Measurements from ENCODE around the gene NRL.
A peak's percentile ranks its signal among the peaks of the same experiment; 100 is the strongest.

Gene NRL

DNA sequence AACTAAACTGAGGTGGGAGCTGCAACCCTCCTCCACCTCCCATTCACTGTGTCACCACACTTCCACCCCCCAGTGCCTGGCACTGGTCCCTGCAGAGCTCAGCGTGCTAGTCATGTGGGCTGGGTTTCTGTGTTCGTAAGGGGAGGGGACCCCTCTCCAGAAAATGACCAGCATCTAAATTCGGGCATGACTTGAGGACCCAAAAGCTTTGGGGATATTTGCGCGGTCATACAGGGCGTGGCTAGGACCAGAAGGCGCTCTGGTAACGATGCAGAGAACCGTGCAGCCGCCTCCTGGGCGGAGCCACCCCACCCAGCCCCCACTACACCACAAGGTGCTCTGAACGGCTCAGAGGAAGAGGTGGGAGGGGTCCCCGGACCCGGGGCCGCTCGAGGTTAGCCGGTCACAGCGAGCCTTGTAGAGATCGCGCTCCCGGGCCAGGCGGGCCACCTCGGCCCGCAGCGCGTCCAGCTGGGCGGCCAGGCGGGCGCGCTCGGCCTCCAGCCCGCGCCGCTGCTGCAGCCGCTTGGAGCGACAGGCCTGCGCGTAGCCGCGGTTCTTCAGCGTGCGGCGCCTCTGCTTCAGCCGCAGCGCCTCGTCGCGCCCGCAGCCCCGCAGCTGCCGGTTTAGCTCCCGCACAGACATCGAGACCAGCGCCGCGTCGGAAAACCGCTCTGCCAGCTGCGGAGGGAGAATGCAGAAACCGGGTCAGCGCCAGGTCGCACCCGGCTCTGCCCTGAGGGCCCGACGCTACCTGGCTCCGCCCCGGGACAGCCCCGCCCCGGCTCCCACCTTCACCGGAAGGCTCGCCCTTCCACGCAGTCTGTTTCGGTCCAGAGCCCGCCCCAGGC is 33.6 kb downstream of the NRL start:
- DNase-seq (ENCODE audit: low spot score), result peak; percentile 86

- DNase-seq (ENCODE audit: low spot score), result no peak
These were observed 34.6 kb downstream of the NRL start for GRCh38 chr14:24080142-24080530.

GRCh38 chr14:24079491-24080141 is 35.1 kb downstream of the NRL start:
- peak; percentile 53 for DNase-seq (ENCODE audit: low spot score)

DNA sequence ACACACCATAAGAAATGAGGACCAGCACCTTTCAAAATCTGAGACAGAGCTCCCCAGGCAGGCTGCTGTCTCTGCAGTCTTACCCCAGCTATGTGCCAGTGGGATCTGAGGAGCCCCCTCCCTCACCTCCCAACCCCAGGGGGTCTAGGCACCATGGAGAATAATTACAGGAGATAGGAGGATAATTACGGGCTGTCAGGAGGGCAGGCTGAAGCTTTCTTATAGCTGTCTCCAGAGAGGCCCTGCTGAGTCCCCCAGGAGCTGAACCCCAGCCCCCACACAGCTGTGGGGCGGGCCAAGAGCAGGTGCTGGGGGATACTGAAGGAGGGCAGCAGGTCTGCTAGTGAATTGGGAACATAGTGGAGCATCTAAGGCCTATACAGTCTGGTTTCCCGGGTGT is 36.6 kb downstream of the NRL start:
- no peak for DNase-seq (ENCODE audit: low spot score)

GRCh38 chr14:24077086-24077485 is 37.7 kb downstream of the NRL start:
- DNase-seq (ENCODE audit: low spot score), result no peak

DNA sequence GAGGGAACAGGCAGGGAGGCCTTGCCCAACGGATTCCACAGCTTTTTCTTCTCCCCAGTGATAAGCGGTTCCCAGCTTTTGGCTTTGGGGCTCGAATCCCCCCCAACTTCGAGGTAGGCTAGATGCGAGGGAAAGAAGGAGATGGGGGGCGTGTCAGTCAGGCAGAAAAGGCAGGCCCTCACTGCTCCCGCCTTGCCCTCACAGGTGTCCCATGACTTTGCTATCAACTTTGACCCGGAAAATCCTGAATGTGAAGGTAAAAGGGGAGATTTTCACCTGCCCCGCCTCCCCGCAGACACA is 38.5 kb downstream of the NRL start:
- DNase-seq (ENCODE audit: low spot score), result no peak

DNA sequence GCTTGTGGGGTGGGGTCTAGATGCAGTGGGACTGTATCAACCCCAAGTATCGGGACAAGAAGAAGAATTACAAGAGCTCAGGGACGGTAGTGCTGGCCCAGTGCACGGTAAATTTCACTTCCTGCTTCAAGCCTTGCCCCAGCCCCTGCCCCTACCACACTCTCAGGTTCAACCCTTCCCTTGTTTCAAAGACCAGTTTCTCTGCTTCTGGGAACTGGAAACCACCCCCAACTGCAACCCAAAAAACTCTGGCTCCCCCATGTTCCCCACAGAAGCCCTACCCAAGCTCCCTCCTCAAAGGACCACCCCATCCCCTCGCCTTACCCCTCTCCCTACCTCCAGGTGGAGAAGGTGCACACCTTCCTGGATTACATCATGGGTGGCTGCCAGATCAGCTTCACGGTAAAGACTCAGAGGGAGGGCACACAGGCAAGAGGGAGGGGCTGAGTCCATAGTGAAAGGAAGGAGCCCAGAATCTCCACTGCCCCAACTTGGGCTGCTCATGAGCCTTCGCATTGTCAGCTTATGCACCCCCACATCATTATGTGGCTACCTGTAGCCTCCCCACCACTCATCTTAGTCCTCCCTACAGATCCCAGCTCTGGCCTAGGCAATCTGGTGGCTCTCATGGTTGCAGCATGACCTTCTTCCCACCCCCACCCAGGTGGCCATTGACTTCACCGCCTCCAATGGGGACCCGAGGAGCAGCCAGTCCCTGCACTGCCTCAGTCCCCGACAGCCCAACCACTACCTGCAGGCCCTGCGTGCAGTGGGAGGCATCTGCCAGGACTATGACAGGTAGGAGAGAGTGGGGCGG is 39.1 kb downstream of the NRL start:
- DNase-seq (ENCODE audit: low spot score), result no peak

DNA sequence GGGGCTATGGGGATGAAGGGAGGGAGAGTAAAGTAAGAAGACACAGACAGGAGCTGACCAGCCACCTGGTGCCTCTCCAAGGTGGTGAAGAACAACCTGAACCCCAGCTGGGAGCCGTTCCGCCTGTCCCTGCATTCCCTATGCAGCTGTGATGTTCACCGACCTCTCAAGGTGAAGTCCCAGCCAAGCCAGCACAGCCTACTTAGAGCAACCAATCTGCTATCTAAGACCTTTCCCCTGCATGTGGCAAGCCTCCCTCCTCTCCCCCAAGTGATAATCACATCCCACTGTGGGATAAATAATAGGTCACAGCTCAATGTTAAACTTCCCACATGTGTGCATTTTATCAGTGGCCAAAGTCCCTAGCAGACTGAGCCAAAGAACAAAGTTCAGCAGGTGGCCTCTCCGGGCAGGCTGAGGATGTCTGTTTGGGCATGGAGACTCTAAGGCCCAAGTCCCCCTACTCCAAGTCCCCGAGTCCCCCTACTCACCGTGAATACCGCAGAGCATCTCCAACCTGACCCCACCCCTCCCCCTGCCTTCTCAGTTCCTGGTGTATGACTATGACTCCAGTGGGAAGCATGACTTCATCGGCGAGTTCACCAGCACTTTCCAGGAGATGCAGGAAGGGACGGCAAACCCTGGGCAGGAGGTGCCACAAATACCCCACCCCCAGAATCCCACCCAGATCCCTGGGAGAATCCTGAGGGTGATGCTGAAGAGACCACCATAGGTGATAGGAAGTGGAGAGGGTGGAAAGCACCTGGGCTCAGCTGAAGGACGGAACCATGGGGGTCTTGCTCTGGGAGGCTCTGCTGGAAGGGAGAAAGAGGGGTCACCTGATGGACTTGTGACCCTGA is 39.9 kb downstream of the NRL start:
- no peak for DNase-seq (ENCODE audit: low spot score)

DNA sequence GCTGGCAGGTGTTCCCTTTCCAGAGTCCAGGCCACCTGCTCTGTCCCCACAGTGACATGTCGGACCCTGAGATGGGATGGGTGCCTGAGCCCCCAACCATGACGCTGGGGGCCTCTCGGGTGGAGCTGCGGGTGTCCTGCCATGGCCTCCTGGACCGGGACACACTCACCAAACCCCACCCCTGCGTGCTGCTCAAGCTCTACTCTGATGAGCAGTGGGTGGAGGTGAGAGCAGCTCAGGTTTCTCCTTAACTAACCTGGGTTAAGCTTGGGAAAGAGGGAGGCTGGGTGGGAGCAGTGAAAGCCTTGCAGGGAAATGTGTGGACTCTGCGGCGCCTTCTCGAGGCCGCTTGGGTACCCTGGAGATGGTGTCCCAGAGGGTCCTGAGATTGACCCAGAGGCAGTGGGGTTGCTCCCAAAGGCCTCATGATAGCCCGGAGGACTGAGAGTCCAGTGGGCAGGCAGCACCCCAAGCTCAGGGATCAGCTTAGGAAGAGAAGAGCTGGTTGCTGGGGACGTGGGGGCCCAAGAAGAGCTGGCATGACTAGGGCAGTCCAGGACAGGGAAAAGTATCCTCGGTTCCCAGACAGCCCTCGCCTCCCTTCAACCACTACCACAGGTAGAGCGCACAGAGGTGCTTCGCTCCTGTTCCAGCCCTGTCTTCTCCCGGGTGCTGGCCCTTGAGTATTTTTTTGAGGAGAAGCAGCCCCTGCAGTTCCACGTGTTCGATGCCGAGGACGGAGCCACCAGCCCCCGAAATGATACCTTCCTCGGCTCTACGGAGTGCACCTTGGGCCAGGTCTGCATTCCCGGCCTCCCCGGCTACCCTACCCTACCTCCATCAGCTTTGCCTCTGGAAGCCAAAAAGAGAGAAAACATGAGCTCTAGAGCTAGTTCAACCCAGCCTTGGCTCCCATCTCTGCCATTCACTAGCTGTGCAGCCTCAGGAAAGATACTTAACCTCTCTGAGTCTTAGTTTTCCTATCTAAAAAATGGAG is 41.6 kb downstream of the NRL start:
- DNase-seq (ENCODE audit: low spot score), result no peak

- no peak for DNase-seq (ENCODE audit: low spot score)
These were observed 42.3 kb downstream of the NRL start for GRCh38 chr14:24072436-24072835.

DNA sequence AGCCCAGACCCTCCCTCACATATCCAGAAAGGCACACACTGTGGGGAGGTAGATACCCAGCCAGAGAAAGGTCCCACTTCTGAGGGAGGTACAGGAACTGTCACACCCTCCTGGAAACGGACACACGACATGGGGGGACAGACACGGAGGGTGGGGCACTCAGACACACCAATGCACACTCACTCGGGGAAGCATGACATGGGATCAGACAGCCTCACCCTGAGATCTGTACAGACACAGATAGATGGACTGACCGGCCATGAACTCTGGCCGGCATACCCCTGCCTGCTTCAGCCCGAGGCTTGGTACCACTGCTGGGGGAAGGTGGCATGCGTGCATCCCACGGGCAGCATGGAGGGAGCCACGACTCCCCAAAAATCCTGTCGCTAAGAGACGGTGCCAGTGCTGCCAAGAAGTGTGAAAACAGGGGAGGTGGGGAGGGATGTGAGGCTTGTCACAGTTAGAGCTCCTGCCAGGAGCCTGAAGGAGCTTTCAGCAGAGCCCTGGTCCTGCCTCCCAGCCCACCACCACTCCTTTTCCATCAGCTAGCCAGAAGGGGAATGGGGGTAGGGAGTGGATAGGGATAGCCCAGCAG is 42.8 kb downstream of the NRL start:
- no peak for DNase-seq (ENCODE audit: low spot score)

DNA sequence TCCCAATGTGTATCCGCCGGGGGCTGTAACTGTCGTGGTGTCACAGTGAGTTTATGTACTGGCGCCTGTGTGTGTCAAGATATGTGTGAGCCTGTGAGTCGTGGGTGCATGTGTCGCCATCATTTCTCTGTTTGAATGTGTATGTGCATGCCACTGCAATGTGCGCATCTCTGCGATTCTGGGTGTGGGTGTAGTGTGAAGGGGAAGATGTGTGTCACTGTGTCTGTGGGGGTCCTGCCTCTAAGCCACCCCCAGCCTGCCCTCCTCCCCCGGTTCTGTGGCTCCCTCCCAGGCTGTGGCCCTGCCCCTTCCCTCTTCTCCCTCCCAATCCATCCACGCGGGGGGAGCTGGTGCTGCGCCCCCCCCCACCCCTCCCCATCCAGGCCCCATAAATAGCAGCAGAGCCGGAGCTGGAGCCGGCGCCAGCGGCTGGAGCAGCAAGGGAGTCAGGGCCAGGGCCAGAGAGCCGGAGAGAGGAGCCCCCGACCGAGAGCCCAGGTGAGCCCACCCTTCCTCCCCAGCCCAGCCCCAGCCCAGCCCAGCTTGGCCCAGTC is 43.5 kb downstream of the NRL start, which contains the start of gene CPNE6:
Gene CPNE6, plus strand, starts transcription at position 419 of the 554 bp plus-strand sequence. CDS start 1,375 bp downstream, outside the sequence.
- no peak for DNase-seq (ENCODE audit: low spot score)

DNA sequence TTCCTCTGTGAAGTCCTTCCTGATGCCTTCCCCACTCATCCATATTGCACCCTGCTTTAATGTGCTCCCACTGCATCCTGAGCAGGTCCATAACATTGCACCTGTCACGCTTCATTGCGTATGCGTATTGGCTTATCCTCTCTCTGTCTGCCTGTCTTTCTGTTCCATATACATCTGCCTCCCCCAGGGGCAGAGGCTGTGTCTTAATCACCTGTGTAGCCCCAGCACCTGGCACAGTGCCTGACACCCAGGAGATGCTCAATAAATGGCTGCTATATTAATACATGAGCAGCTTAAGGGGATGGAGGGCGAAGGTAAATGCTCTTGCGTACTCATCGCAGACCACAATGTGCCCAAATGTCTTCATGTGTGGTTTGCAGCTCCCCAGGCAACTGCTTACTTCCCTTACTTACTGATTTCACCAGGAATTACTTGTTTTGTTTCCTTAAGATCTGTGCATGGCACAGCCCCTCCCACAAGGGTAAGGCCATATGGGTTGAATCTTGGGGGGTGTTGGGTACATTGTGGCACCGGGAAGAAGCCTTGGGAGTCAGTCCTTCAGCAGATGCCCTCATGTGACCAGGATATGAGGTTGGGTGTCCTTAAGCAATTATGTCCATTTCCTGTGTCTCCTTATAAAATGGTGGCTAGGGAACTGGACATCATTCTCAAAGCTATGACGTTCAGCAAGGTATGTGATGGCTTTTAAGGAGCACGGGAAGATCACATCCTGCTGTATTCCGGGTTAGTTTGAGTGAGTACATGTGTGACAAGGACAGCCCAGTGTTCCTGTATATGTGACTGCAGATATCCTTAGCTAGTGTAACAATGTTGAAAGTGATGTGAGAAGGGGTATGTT is 44.2 kb downstream of the NRL start:
- no peak for DNase-seq (ENCODE audit: low spot score)

- no peak for DNase-seq (ENCODE audit: low spot score)
These were observed 45.4 kb downstream of the NRL start for GRCh38 chr14:24069411-24069735.

DNA sequence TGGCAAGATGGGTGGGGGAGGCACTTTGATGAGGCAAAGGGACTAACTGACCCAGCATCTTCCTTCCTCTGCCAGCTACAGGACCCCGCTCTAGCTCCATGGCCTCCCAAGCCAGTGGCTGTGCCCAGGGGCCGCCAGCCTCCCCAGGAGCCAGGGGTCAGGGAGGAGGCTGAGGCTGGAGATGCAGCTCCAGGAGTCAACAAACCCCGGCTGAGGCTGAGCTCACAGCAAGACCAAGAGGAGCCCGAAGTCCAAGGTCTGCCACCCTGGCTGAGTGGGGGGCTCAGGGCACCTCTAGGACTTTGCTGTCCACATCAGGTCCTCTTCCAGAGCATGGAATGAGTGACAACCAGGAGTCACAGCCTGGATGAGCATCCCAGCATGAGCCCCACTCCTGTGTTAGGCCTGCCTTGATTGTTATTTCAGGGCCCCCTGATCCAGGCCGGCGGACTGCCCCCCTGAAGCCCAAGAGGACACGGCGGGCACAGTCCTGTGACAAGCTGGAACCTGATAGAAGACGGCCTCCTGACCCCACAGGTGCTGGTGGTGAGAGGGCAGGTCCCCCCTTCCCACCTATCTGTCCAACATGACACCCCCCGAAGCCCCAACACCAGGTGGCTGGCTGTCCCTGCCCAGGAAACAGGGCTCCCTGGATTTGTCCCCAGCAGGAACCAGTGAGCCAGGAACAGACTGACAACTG is 45.9 kb downstream of the NRL start:
- DNase-seq (ENCODE audit: low spot score), result no peak

GRCh38 chr14:24067133-24068082 is 47.3 kb downstream of the NRL start:
- no peak for DNase-seq (ENCODE audit: low spot score)

GRCh38 chr14:24066496-24067132 is 48.1 kb downstream of the NRL start:
- DNase-seq (ENCODE audit: low spot score), result no peak

Measured in iPS-NIHi11 (cell line).